Thymus (tissue), 11 donors: Measurements from ENCODE around the gene IL37. TPM values are rescaled to one million over a fixed set of nuclear protein-coding genes. Genes with fewer than 3 reads are reported as not detected.

Source experiments
- DNase-seq, 9 donors: peaks; one replicate each; pipeline ENCODE4 v3.0.0-alpha.2; 2013; ENCODE audit warnings: low spot score in 9 of 9, low read depth in 6 of 9, missing footprints in 1 of 9
- H3K27ac ChIP-seq, 2 donors: one replicate each; pipeline ENCODE4 v1.5.1; 2013; ENCODE audit warnings: control low read depth in 1 of 2, low read depth in 1 of 2, low read length in 1 of 2, mild to moderate bottlenecking in 1 of 2, moderate library complexity in 1 of 2
- H3K27me3 ChIP-seq, 2 donors: one replicate each; pipeline ENCODE4 v1.5.1; 2013; ENCODE audit warnings: low read length in 1 of 2; ENCODE audit not compliant: control insufficient read depth in 2 of 2, insufficient read depth in 1 of 2
- H3K36me3 ChIP-seq, 2 donors: one replicate each; pipeline ENCODE4 v1.5.1; 2013; ENCODE audit warnings: low read length in 1 of 2, mild to moderate bottlenecking in 1 of 2, moderate library complexity in 1 of 2; ENCODE audit not compliant: control insufficient read depth in 2 of 2, insufficient read depth in 2 of 2
- H3K4me1 ChIP-seq, 2 donors: one replicate each; pipeline ENCODE4 v1.5.1; 2013; ENCODE audit warnings: low read length in 2 of 2; ENCODE audit not compliant: control insufficient read depth in 2 of 2, insufficient read depth in 2 of 2
- H3K4me3 ChIP-seq, 2 donors: one replicate each; pipeline ENCODE4 v1.5.1; 2013; ENCODE audit warnings: low read length in 2 of 2, control low read depth in 1 of 2, mild to moderate bottlenecking in 1 of 2
- H3K9me3 ChIP-seq, 2 donors: one replicate each; pipeline ENCODE4 v1.5.1; 2013; ENCODE audit warnings: low read length in 1 of 2, mild to moderate bottlenecking in 1 of 2; ENCODE audit not compliant: control insufficient read depth in 2 of 2, insufficient read depth in 1 of 2
- WGBS: extraction: QIAGEN DNeasy Blood & Tissue Kit; methylation state at CpG from one replicate; pipeline ENCODE4 v1.1.7; 2013; 5-methylcytosine and 5-hydroxymethylcytosine counted together
- polyA plus RNA-seq: library from polyadenylated mRNA; stranded (reverse); fragments of 200-250 nt; gene quantifications from one replicate; pipeline ENCODE4 v1.2.3, GENCODE V29; 2013
- total RNA-seq: library from RNA; stranded (reverse); fragments of 120-200 nt; gene quantifications from one replicate; pipeline ENCODE4 v1.2.4, GENCODE V29; 2013
- donor health status: healthy.

The IL37 gene
- total and polyA plus RNA-seq, 2 donors = 0.09 to 0.43 TPM

DNA sequence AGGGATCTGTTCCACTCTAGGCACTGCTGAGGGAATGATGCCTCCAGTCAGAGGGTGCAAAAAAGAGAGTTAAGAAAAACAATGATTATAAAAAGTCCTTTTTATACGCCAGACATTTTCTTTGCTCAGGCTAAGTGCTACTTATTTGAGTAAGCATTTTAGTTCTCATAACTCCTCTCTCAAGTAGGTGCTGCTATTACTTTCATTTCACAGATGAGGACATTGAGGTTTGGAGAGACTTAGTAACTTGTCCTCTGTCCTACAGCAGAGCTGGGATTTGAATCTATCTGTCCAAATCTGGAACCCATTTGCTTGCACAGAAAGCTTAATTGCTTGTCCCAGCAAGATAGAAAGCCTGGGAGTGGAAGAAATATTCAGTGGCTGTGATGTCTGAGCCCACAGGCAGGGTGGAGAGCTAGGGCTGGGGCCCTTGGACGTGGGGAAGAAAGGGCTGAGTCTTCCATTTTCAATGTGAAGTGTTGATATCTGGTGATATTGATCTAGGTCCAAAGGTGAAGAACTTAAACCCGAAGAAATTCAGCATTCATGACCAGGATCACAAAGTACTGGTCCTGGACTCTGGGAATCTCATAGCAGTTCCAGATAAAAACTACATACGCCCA lies 5.8 kb downstream of the IL37 start:
- WGBS = 91% methylated on average over 4 of the region's 4 CpGs
- H3K27me3 ChIP-seq = no peaks in the 10 kb centered on the region
- no peak overlapping the region for H3K4me3 ChIP-seq
- no peaks in the 10 kb centered on the region for H3K9me3 ChIP-seq
- no peaks in the 10 kb centered on the region for H3K36me3 ChIP-seq
- no peak for DNase-seq
- H3K4me1 ChIP-seq = peaks cover 28 to 29% of the 10 kb centered on the region in 2 donors
- H3K27ac ChIP-seq = no peak overlapping the region

DNA sequence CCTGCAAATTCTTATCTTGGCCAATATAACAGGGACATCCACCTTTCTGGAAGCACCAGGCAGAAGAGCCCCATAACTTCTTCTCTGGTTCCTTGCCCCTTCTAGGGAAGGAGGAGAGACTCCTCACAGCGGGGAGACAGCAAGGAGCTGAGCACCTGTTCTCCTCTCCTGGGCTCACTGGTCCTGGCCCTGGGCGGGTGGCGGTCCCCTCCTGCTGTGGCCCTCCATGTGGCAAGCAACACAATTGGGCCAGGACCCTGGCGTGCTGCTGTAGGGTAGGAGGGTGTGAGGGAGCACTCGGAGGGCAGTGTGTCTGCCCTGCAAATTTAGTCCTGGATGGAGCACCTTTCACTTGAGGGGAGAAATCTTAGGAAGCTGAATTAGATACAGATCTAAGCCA lies 6.9 kb downstream of the IL37 start:
- Histone ChIP-seq H3K27me3 (no peaks in the 10 kb centered on the region), H3K4me1 (peaks cover 28 to 29% of the 10 kb centered on the region in 2 donors), H3K9me3 (no peaks in the 10 kb centered on the region), H3K27ac (no peak overlapping the region), H3K4me3 (no peak overlapping the region), H3K36me3 (no peaks in the 10 kb centered on the region)
- 99% methylated on average over 5 of the region's 5 CpGs for WGBS
- DNase-seq = no peak

DNA sequence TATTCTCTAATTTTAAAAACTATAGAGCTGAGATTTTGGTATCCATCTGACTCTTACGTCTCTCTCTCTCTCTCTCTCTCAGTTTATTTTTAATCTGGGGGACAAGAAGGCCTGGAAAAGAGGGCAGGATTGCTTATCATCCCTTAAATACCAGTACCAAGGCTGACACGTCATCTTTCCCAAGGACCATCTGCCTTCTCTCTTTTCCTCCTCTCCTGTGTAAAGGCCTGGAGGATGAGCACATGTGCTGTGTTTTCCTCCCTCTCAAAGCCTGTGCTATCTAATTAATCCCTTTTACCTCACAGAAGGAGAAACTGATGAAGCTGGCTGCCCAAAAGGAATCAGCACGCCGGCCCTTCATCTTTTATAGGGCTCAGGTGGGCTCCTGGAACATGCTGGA lies 7.3 kb downstream of the IL37 start:
- Histone ChIP-seq H3K27me3 (no peaks in the 10 kb centered on the region), H3K4me3 (no peak overlapping the region), H3K36me3 (no peaks in the 10 kb centered on the region), H3K27ac (no peak overlapping the region), H3K9me3 (no peaks in the 10 kb centered on the region), H3K4me1 (peaks cover 28 to 29% of the 10 kb centered on the region in 2 donors)
- DNase-seq = no peak
- 98% methylated on average over 4 of the region's 4 CpGs for WGBS

DNA sequence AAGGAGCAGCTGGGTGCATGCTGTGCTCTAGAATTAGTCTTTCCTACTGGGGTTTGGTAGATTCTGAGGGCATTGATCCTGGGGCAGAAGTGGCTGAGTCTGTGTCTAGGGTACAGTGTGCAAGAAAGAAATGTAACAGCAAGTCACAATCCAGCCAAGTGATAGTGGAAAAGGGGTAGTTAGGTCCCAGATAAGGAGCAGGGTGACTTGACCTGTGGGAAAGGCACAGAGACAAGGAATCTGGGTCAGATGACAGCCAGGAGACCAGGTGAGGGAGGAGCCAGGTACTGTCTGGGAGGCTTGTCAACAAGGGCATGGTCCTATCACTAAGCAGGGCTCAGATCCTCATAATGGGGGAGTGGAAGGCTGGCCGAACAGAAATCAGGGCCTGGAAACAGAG lies 8.1 kb downstream of the IL37 start:
- no peak for DNase-seq
- H3K4me1 ChIP-seq = peaks cover 28 to 29% of the 10 kb centered on the region in 2 donors
- H3K9me3 ChIP-seq = no peaks in the 10 kb centered on the region
- H3K4me3 ChIP-seq = no peak overlapping the region
- no peaks in the 10 kb centered on the region for H3K36me3 ChIP-seq
- 98% methylated on average over 1 of the region's 1 CpG for WGBS
- no peak overlapping the region for H3K27ac ChIP-seq
- H3K27me3 ChIP-seq = no peaks in the 10 kb centered on the region

DNA sequence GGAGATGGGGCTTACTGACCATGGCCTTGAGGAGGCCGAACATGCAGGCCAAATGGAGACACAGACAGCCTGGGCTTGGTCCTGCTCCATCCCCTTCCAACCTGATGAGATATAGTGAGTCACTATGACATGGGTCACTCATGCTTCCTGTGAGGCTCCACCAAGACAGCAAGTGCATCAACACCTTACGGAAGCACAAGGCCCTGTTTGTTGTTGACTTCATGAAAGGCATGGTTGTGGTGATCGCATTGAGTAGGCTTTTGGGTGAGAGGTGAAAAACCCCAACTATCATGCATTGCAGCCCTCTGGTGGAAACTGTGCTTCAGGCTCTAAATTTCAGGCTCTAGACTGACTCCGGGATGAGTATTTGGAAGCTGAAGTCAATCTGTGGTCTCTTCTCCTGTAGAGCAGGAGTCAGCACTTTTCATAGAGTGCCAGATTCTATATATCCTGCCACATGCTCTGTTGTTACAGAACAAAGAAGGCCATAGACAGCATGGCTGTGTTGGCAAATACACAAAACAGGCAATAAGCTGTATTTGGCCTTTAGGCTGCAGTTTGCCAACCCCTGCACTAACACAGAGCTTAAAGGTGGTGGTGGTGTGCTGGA lies 10.1 kb downstream of the IL37 start:
- no peak for DNase-seq
- Histone ChIP-seq H3K4me3 (no peak overlapping the region), H3K27ac (no peak overlapping the region), H3K4me1 (peaks cover 8 to 11% of the 10 kb centered on the region in 2 donors), H3K9me3 (no peaks in the 10 kb centered on the region), H3K36me3 (no peaks in the 10 kb centered on the region), H3K27me3 (no peaks in the 10 kb centered on the region)
- WGBS = 74% methylated on average over 4 of the region's 4 CpGs

DNA sequence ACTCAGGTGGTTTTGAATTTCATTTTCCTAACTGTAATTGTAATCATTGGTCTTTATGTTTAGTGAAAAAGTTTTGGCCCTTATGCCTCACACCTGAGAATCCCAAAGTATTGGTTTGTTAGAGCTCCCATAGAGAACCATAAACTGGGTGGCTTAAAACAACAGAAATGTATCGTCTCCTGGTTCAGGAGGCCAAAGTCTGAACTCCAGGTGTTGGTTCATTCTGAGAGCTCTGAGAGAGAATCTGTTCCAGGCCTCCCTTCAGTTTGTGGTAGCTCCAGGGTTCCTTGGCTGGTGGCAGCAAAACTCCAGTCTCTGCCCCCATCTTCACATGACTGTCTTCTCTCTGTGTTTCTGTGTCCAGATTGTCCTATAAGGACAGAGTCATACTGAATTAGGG lies 11.0 kb downstream of the IL37 start:
- WGBS = 99% methylated on average over 1 of the region's 1 CpG

DNA sequence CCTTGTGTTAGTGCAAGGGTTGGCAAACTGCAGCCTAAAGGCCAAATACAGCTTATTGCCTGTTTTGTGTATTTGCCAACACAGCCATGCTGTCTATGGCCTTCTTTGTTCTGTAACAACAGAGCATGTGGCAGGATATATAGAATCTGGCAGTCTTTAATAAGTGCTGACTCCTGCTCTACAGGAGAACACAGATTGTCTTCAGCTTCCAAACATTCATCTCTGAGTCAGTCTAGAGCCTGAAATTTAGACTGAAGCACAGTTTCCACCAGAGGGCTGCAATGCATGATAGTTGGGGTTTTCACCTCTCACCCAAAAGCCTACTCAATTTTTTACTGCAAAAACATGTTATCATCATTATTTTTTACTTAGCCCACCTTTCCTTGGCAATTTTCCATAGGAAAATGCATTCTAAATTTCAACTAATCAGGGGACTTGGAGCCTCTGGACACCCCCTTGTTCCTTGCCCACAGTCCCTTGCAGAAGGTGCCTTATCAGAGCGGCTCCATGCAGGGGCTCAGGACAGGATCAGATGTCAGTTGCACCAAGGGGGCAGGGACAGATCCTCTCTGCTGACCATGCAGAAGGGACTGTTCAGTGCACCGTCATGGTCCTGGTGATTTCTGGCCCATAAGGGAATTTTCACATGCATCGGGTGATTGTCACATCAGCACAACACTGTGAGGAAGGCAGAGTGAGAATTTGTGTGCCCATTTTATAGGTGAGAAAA lies 12.4 kb downstream of the IL37 start:
- Histone ChIP-seq H3K36me3 (no peaks in the 10 kb centered on the region), H3K27ac (no peak overlapping the region), H3K4me1 (no peaks in the 10 kb centered on the region), H3K27me3 (no peaks in the 10 kb centered on the region), H3K4me3 (no peak overlapping the region), H3K9me3 (no peaks in the 10 kb centered on the region)
- no peak for DNase-seq
- WGBS = 96% methylated on average over 3 of the region's 3 CpGs

More for the DNA sequence above, 11.0 kb downstream of the IL37 start:
- H3K27ac ChIP-seq = no peak overlapping the region
- H3K4me3 ChIP-seq = no peak overlapping the region
- no peaks in the 10 kb centered on the region for H3K9me3 ChIP-seq
- no peak for DNase-seq
- H3K36me3 ChIP-seq = no peaks in the 10 kb centered on the region
- no peaks in the 10 kb centered on the region for H3K27me3 ChIP-seq
- H3K4me1 ChIP-seq = peaks cover 0 to 2% of the 10 kb centered on the region in 2 donors

DNA sequence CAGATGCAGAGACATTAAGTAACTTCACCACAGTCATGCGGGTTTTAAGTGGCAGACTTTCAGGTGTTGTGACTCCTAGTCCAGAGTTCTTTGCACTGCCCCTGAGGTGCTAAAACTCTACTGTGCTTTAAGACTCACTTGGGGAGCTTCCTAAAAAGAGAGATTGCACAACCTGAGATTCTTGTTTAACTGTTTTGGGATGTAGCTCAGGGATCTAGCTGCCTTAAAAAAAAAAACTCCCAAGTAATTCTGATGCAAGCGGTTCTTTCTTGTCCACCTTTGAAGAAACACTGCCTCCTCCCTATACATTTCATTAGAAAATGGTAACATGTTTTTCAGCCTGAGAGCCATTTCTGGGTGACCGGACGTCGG lies 13.0 kb downstream of the IL37 start:
- no peak overlapping the region for H3K27ac ChIP-seq
- DNase-seq = no peak
- H3K4me3 ChIP-seq = no peak overlapping the region
- 98% methylated on average over 5 of the region's 5 CpGs for WGBS
- no peaks in the 10 kb centered on the region for H3K4me1 ChIP-seq
- no peaks in the 10 kb centered on the region for H3K36me3 ChIP-seq
- no peaks in the 10 kb centered on the region for H3K9me3 ChIP-seq
- H3K27me3 ChIP-seq = no peaks in the 10 kb centered on the region

DNA sequence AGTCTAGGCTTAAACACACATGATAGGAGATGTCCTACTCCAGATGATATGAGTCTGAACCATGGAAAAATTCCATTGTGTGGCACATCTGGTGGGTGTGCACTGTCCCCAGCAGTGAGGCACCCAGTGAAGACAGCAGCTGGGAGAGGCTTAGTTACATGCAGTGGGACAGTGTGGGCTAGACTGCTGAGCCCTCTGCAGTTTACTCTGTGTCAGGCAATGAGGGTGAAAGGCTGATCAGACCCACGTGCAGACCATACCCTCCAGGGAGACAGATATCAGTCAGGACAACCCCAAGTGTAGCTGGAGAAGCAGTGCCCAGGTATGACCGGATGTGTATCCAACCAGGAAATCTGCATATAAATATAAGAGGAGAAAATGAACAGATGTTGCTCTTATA lies 13.4 kb downstream of the IL37 start:
- Histone ChIP-seq H3K4me1 (no peaks in the 10 kb centered on the region), H3K36me3 (no peaks in the 10 kb centered on the region), H3K9me3 (no peaks in the 10 kb centered on the region), H3K4me3 (no peak overlapping the region), H3K27ac (no peak overlapping the region), H3K27me3 (no peaks in the 10 kb centered on the region)
- DNase-seq = no peak
- 40% methylated on average over 2 of the region's 2 CpGs for WGBS
